Measurements from ENCODE around the gene MAPT.

GRCh38 chr17:45967378-45967777 is 73.0 kb downstream of the MAPT start:
- TF ChIP-seq POLR2A (IDR thresholded peaks at IDR 0.05; ENCODE audit: low read depth, low read length), result no peak
- no peak for TF ChIP-seq CTCF (conservative IDR thresholded peaks at IDR 0.05; ENCODE audit: low read depth, low read length)
- no peak for TF ChIP-seq RFX5 (IDR thresholded peaks at IDR 0.05; ENCODE audit: low read depth, low read length)
- no peak for TF ChIP-seq CEBPB (IDR thresholded peaks at IDR 0.05; ENCODE audit: low read depth, low read length)

Data from IMR-90 (cell line).